ENCODE results near the gene DCLK1.

GRCh38 chr13:35965226-35965927, 165.8 kb downstream of the DCLK1 start:
- no peak for TF ChIP-seq FOXK2 (IDR thresholded peaks at IDR 0.05)
- TF ChIP-seq FOXA1 (IDR thresholded peaks at IDR 0.05) = no peak
- no peak for TF ChIP-seq ZNF384 (IDR thresholded peaks at IDR 0.05)
- no peak for TF ChIP-seq ELF4 (IDR thresholded peaks at IDR 0.05)
- TF ChIP-seq HDGF (IDR thresholded peaks at IDR 0.05; ENCODE audit: borderline replicate concordance) = no peak
- no peak for TF ChIP-seq SUZ12 (IDR thresholded peaks at IDR 0.05)
- TF ChIP-seq SP1 (IDR thresholded peaks at IDR 0.05) = no peak
- TF ChIP-seq NFRKB (IDR thresholded peaks at IDR 0.05) = no peak
- TF ChIP-seq L3MBTL2 (conservative IDR thresholded peaks at IDR 0.05) = no peak

Measured in HEK293T (cell line).